HG02884 (cell line): Measurements from ENCODE around the gene GRPR.

Source experiments
- ATAC-seq: cut with Tn5 transposase; IDR thresholded peaks from one replicate; pipeline ENCODE4 v1.9.1; 2021; ENCODE audit warnings: mild to moderate bottlenecking, moderate library complexity; ENCODE audit not compliant: unreplicated experiment

Gene GRPR

DNA sequence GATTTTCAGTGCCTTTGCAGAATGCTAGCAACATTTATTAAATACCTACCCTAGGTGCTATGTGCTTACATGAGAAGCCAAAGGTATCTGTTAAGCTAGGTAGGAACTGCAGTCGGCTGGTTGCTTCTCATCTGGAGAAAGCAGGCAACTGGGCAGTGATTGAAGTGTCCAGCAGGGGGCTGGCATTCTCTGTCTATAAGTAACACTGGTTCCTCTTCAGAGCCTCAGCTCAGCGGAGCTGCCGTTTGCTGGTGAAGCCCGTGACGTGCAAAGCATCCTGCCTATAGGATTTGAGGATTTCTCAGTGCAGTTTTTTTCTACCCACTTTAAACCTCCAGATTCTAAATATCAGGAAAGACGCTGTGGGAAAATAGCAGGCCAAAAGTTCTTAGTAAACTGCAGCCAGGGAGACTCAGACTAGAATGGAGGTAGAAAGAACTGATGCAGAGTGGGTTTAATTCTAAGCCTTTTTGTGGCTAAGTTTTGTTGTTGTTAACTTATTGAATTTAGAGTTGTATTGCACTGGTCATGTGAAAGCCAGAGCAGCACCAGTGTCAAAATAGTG is at the start of gene GRPR:
GRPR (plus strand) TSS at position 344 of the 565 bp plus-strand sequence. CDS start 389 bp downstream, outside the sequence.
- ATAC-seq = peak; percentile 59

DNA sequence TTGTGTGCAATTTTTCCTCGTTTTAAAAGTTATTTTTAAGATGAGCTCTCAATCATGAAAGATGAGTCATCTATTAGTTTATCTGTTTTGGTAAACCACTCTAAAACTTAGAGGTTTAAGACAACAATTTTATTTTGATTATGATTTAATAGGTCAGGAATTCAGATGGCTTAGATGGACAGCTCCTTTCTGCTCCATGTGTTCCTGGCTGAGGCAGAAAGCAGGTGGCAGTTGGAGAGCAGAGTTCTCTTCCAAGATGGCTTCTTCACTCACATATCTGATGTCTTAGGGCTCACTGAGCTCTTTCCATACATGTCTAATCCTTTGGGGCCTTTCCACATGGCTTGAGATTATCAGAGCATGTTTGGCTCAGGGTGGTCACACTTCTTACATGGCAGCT is 48.3 kb upstream of the GRPR start:
- ATAC-seq = no peak

DNA sequence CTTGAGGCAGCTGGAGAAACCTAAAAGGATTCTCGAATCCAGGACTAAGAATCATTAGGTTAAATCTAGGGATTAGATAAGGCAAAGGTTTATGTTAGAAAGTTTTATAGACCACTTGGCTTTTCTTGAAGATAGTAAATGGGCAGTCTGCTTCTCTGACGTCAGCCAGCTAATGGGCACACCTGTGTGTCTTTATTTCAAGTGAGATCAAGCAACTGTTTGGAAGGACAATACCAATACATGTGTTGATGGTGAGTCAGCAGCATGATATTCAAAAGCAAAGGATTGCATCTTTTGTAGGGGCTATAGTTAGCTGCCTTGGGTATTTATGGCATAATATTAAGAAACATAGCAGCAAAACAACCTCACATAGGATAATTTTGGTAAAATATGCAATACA is 46.5 kb upstream of the GRPR start:
- no peak for ATAC-seq

DNA sequence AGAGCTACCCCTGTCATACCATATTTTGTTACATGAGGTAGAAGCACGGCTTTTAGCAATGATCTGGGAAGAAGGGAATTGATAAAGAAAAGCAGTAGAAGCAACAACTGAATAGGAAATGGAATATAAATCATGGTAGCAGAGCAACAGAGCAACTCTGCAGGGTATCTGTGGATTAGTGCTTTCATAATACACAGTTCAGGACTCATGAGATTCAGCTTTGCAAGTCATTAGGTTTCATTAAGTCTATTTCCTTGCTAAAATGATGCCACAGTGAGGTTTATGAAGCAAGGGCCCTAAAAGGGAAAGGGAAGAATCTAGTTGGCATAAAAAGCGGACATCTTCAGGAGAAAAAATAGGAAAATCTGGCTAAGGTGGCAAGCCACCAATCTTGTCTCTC is 45.6 kb upstream of the GRPR start:
- no peak for ATAC-seq

DNA sequence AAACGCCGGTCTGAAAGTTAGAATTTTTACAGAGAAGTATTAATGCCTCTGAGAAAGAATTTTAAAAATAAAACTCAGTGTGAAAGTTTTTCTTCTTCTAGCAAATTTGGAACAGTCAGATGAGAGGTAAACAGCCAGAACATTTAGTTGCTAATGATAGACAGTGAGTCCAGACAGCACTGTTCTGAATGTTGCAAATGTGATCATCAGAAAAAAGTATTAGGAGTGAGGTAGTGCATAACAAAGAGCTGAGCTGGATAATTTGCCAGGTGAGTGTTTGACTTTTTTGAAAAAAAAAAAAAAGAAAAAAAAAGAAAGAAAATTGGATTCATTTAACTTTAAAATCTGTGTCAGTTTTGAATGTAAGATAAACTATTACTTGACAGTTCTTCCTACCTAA is 42.0 kb upstream of the GRPR start:
- no peak for ATAC-seq

DNA sequence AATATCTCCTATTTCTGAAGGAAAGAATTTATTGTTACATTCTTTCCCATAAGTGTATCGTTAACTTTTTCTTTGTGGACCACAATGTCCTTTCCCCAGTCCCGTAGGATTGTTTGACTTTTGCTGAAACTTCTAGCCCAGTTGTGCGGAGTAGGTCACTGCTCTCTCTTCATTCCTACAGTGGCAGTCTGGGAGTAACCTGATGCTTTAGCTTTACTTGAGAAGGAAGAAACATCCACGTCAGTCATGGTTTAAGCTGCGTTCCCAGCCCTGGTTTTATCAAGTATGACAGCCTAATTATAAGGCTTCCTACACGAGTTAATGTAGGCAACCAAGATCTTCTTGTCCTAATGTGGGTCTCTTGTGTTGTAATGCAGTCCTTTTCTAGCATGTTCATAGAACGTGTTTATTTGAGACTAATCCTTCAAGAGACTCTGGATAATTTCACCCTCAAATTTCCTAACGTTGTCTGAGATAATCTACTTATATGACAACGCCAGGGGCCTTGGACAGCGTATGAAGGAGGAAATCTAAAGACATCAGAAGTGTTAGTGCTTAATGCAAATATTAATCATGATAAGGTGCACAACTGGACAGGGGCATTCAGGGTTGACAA is 40.8 kb upstream of the GRPR start:
- ATAC-seq = no peak

DNA sequence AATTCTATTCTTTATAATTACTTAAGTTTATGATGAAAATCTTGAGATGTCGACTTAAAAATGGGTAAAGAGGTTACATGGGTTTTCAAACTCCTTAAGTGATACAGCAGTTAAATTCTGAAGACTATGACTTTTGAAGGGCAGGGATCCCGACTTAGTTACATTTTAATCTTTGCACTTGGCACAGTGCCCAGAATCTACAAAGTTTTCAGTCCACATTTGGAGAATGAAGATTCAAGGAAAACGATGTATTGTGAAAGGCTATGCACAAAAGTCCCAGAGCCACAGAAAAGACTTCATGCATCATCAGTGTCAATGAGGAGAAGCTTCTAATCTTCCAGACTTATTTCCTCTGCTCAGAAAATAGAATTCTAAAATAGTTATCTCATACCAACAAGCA is 36.3 kb upstream of the GRPR start:
- no peak for ATAC-seq

DNA sequence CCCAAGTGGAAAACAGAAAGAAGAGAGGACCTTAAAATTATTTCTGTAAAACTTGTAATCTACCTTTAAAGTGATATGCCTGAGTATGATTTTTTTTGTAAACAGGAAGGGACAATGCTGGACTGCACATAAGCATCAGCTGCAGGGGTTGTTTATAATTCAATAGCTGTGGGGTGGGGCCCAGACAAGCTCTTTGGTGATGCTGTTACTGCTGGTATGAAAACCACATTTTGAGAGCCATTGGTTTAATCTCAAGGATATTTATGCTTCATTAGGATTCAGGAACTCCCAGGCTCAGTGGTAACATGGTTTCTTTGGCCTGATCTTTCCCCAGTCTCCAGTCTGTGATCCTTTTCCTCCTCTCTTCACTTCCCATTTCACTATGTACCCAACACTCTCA is 34.3 kb upstream of the GRPR start:
- ATAC-seq = no peak

DNA sequence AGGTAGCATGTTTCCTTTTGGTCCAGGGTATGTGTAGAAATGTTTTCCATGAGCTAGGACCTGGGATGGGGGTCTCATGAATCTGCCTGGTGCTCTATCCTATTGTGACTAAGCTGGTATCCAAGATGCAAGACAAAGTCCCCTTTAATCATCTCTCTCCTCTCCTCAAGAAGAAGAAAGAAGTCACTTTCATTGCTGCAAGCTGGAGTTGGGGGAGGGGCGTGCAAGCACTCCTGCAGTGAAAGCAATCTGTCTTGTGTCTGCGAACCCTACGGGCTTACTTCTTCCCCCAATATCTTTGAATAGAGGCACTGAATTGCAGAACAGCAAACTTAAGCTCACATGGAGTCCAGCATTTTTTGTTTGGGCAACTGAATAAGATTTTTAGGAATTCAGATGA is 27.2 kb upstream of the GRPR start:
- no peak for ATAC-seq

DNA sequence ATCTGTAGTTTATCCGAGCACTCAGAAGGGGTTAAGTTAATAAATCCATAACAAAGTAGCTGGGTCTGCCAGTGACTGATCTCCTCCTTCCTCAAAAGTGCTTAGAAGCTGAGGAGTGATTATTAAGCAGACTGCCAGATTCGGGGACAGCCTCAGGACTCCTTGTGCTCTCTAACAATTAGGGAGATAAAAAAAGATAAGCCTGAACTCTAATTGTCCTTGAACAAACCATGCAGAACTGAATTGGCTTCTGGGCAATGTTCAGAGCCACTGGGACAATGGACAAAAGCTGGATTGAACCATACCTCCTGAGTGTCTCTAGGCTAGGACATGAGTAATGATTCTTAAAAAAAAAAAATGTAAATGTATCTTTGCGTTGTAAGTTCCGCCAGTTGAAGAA is 22.7 kb upstream of the GRPR start:
- ATAC-seq = no peak

DNA sequence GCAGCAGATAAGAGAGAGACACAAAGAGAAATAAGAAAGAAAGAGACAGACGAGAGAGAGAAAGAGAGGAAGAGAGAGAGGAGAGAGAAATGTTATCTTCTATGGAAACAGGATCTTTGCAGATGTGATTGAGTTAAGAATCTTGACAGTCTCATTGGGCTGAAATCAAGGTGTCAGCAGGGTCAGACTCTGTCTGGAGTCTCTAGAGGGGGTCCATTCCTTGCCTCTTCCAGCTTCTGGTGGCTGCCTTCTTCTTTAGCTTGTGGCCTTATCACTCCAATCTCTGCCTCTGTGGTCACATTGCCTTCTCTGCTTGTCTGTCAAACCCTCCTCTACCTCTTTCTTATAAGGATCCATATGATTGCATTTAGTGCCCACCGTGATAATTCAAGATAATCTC is 21.8 kb upstream of the GRPR start:
- no peak for ATAC-seq

DNA sequence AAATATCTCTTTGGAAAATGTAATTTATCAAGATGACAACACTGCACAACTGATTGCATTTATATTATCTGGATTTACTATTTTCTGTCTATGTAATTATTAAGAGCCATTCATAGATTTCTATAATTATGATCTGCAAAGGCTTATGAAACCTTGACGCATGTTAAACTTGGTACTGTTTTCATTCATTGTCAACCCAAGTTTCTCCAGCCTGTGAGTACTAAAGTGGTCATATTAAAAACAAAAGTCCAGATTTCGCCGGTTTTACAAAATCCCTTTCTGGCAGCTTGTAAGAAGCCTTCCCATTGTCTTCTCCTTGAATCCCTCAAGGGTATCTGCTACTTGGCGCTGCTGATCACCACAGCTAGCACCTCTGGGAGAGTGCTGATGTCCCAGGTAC is 19.7 kb upstream of the GRPR start:
- no peak for ATAC-seq

DNA sequence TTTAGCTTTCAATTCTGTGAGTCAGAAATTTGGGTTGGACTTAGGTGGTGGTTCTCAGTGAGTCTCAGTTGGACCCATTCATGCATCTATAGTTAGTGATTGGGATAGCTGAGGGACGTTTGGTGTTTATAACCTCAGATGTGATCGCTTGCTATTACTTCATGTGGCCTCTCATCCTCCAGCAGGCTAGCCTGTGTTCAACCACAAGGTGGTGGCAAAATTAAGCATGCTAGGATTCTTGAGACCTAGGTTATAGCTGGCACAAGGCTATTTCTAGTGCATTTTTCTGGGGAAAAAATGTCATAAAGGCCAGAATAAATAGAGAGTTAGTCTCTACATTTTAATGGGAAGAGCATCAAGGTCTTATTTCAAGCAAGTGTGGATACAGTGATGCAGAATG is 10.9 kb upstream of the GRPR start:
- no peak for ATAC-seq

DNA sequence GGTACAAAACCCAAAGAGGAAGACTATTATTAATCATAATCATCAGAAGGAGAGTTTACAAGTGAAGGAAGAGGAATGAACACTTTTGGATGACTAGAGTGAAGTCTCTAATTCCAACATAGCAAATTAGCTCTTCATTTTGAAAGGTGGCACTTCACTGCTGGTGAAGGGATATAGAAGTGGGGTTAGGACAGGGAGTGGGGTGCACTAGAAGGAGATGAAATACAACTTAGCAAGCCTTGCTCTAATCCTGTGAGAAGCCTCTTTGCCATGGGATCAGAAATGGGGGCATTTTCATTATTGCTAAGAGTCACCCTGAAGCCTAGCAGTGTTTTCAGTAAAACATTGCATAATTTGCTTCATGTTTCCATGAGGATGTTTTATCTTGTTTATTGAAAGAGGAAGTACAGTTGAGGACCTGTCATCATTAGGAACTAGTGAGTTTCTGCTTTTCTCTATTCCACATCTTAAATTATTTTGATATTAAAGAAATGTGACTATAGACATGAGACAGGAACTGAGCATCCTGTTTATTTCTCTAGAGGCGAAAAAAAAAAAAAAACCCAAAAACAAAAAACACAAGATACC is 9.3 kb upstream of the GRPR start:
- ATAC-seq = no peak

DNA sequence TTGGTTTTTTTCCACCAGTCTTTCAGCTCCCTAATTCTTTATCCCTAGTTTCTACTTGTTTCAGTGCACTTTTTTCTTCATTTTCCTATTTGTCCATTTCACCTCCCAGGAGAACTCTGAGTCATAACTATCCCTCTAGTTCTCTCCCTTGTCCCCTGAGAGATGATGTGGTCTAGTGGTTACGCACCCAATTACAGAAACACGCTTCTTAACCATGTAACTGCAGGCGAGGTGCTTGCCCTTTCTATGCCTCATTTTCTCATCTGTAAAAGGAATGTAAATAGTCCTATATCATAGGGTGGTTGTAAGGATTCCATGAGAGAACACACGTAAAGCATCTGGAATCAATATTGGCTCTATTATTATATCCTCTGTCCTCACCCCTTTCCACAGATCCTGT is 8.8 kb upstream of the GRPR start:
- no peak for ATAC-seq

DNA sequence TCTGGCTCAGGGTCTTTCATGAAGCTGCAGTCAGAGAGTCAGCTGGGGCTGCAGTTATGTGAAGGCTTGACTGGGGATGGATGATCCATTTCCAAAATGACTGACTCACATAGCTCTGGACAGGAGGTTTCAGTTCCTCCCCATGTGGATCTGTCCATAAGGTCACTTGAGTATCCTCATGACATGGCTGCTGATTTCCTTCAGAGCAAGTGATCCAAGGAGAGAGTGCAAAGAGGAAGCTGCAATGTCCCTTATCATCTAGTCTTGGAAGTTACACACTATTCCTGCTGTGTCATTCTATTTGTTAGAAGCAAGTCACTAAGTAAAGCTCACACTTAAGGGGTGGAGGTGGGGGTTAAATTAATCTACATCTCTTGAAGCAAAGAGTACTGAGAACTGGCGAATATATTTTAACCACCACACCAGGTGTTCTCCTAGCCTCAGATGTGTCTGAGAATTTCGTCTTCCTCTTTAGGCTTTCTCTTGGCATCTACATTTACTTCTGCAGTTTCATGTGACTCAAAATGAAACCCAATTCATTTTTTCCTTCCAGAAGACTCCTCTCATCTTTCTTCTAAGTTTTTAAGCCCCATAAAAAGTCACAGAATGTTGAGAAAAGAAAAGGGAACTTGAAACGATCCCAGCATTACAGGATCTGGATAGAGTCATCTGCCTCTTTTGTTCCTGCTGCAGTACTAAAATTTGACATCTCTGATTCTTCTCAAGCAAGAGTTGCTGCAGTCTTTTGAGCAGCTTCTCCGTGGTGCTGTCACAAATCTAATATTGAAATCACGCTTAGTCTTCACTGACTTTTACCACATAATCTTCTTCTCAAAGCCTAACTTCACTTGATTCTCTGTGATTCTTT is 3.8 kb upstream of the GRPR start:
- peak; percentile 79 for ATAC-seq

DNA sequence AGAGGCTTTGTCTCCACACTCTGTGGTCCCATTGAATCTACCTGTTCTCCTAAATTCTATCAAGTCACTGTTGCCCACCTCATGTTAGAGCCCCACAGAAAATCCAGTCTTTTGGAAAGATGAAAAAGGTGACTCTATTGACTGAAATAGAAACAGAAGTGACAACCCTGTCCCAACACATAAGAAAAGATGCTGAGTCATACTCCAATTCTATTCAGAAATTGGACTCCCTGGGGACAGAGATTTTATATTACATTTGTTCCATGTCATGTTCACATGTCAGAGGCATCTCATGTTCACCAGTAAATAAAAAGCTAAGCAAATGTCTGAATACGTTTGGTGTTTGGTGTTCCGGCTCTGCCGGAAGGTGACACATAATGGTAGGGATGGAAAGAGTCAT is 2.9 kb upstream of the GRPR start:
- ATAC-seq = no peak

DNA sequence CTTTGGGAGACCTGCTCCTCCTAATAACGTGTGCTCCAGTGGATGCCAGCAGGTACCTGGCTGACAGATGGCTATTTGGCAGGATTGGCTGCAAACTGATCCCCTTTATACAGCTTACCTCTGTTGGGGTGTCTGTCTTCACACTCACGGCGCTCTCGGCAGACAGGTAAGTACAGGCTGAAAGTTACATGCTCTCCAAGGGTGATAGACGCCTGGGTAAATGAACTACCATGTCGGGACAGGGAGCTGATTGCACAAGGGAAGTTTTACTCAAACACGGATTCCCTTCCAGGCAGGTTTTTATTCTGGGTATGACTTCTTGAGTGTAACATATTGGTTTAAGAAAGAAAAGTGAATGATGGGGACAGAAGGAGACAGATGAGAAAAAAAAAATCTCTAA is 836 bp downstream of the GRPR start:
- no peak for ATAC-seq

DNA sequence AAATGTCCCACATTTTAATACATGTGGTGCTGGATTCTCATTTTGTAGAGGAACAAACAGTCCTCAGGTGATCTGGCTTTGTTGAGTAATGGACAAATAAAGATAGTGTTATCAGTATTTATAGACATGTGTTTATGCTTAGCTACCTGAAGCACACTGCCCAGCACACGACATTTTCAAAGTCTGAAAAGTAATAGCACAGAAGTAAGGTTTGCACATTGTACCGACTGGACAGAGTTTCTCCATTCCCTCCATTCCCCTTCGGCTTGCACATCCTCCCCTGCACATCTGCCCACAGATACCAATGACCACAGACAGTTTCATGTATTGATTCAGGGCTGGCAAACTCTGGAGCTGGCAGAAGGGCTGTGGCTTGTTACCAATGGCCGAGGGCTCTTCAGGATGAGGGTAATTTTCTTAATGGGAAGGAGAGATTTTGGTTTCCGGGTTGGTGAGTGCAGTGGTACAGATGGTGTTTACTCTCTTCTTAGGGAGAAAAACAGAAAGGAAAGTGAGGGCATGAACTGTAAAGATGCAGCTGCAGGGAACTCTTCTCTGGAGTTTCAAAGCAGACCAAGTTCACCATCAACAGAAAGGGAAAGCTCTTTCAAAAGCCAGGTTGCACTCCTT is 2.3 kb downstream of the GRPR start:
- ATAC-seq = no peak

DNA sequence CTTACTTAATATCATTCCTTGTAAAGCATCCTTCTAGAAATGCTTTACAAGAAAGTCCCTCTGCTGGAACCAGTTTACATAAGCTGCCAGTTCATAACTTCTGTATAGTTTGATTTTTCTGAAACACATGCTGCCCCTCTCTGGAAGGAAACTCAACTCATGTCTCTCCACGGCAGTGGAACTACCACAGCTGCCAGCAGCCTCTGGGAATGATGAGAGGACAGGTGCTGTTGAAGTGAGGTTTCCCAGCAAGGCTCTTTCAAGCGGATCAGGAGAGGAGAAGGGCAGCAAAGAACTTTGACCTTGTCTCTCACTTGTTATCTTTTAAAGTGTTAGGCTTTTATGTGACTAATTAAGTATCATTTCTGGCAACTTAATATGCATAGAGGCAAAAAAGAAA is 7.3 kb downstream of the GRPR start:
- no peak for ATAC-seq

DNA sequence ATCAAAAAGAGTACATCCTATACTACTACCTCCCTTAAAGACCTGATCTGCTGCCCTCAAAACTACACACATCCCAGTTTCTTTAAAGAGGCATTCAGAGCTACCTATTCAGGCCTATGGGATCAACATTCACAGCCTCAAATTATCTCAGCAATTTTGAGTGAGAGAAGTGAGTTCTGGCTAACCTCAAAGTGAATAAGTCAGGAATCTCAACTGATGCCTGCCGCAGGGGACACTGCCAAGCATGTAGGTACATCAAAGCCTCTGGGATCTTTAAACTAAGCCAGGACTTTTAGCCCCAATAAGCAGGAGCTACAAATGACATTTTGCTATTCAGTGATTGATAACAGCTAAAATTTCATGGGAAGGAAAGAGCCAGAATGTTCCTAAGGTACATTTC is 11.6 kb downstream of the GRPR start:
- ATAC-seq = no peak
